ENCODE results near the gene PRDM5.

- TF ChIP-seq, protein P1, sequence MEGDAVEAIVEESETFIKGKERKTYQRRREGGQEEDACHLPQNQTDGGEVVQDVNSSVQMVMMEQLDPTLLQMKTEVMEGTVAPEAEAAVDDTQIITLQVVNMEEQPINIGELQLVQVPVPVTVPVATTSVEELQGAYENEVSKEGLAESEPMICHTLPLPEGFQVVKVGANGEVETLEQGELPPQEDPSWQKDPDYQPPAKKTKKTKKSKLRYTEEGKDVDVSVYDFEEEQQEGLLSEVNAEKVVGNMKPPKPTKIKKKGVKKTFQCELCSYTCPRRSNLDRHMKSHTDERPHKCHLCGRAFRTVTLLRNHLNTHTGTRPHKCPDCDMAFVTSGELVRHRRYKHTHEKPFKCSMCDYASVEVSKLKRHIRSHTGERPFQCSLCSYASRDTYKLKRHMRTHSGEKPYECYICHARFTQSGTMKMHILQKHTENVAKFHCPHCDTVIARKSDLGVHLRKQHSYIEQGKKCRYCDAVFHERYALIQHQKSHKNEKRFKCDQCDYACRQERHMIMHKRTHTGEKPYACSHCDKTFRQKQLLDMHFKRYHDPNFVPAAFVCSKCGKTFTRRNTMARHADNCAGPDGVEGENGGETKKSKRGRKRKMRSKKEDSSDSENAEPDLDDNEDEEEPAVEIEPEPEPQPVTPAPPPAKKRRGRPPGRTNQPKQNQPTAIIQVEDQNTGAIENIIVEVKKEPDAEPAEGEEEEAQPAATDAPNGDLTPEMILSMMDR (conservative IDR thresholded peaks at IDR 0.05; ENCODE audit: low read depth, low read length) = no peak
- TF ChIP-seq EZH2 (IDR thresholded peaks at IDR 0.05; ENCODE audit: borderline replicate concordance, low read depth, low read length, poor library complexity, severe bottlenecking) = no peak
Observed at GRCh38 chr4:120691106-120691505, 231.4 kb downstream of the PRDM5 start.

All from A673 (cell line).